WTC11 (cell line): ENCODE data around the gene NFIA. TPM values are rescaled to one million over a fixed set of nuclear protein-coding genes. Genes with fewer than 3 reads are reported as not detected.

Source experiments
- ATAC-seq: fragments of 200-7000 bp; cut with Tn5 transposase; 2 replicates; pipeline ENCODE4 v1.10.0; 2021; ENCODE audit warnings: mild to moderate bottlenecking, moderate library complexity
- CTCF ChIA-PET: fragments of 300-600 bp; sonication (Branson Sonifier 250); formaldehyde crosslinking; loops from one replicate; lab custom pipeline; 2021; ENCODE audit warnings: antibody characterized with exemption; lab: Charles Lee
- POLR2A ChIA-PET: fragments of 350-600 bp; sonication (Branson Sonifier 250); formaldehyde crosslinking; loops from one replicate; lab custom pipeline; 2021; ENCODE audit warnings: antibody characterized with exemption; lab: Charles Lee
- DNase-seq: peaks from one replicate; pipeline ENCODE4 v3.0.0; 2021; ENCODE audit warnings: low spot score
- H3K27ac Mint-ChIP-seq: 2 replicates; pipeline ENCODE4 v1.8.0; 2021; ENCODE audit warnings: mixed read lengths
- H3K27me3 Mint-ChIP-seq: 2 replicates; pipeline ENCODE4 v1.8.0; 2021; ENCODE audit warnings: low read depth, mild to moderate bottlenecking, moderate library complexity, mixed read lengths
- H3K36me3 Mint-ChIP-seq: 2 replicates; pipeline ENCODE4 v1.8.0; 2021; ENCODE audit warnings: mixed read lengths
- H3K4me1 Mint-ChIP-seq: 2 replicates; pipeline ENCODE4 v1.8.0; 2022; ENCODE audit warnings: mixed read lengths
- H3K4me3 Mint-ChIP-seq: 2 replicates; pipeline ENCODE4 v1.8.0; 2021; ENCODE audit warnings: mild to moderate bottlenecking, moderate library complexity, mixed read lengths
- H3K9me3 Mint-ChIP-seq: 2 replicates; pipeline ENCODE4 v1.8.0; 2021; ENCODE audit warnings: mixed read lengths
- AFF4 ChIP-seq: sonication (generic); formaldehyde crosslinking; IDR thresholded peaks from 2 replicates; pipeline ENCODE4 v1.8.1; 2023; ENCODE audit warnings: mild to moderate bottlenecking, missing genetic modification reagents, borderline replicate concordance
- ATF6 ChIP-seq: sonication (generic); formaldehyde crosslinking; IDR thresholded peaks from 2 replicates; pipeline ENCODE4 v1.8.1; 2023; ENCODE audit warnings: mild to moderate bottlenecking, missing genetic modification reagents
- E2F1 ChIP-seq: sonication (generic); formaldehyde crosslinking; IDR thresholded peaks from 2 replicates; pipeline ENCODE4 v1.8.0; 2022; ENCODE audit warnings: mild to moderate bottlenecking, missing genetic modification reagents
- FOXP1 ChIP-seq: sonication (generic); formaldehyde crosslinking; IDR thresholded peaks from 2 replicates; pipeline ENCODE4 v1.8.0; 2022; ENCODE audit warnings: missing genetic modification reagents, mild to moderate bottlenecking, moderate library complexity, borderline replicate concordance
- IRF1 ChIP-seq: sonication (generic); formaldehyde crosslinking; IDR thresholded peaks from 2 replicates; pipeline ENCODE4 v1.8.0; 2023; ENCODE audit warnings: missing genetic modification reagents
- IRF2 ChIP-seq: sonication (generic); formaldehyde crosslinking; IDR thresholded peaks from 2 replicates; pipeline ENCODE4 v1.8.0; 2022; ENCODE audit warnings: low read depth, missing genetic modification reagents, borderline replicate concordance
- JAZF1 ChIP-seq: fragments of 250-450 bp; sonication (Bioruptor Pico); IDR thresholded peaks from 2 replicates; pipeline ENCODE4 v1.9.0; 2021; ENCODE audit warnings: moderate library complexity, mild to moderate bottlenecking, inconsistent platforms
- JUN ChIP-seq: sonication (generic); formaldehyde crosslinking; IDR thresholded peaks from 2 replicates; pipeline ENCODE4 v1.8.0; 2023; ENCODE audit warnings: mild to moderate bottlenecking, missing genetic modification reagents
- MAX ChIP-seq: sonication (generic); formaldehyde crosslinking; IDR thresholded peaks from 2 replicates; pipeline ENCODE4 v1.8.0; 2022; ENCODE audit warnings: mild to moderate bottlenecking, missing genetic modification reagents
- NR1H2 ChIP-seq: sonication (generic); formaldehyde crosslinking; IDR thresholded peaks from 2 replicates; pipeline ENCODE4 v1.9.0; 2021; ENCODE audit warnings: mild to moderate bottlenecking, moderate library complexity, missing genetic modification reagents
- SOX15 ChIP-seq: fragments of 250-450 bp; sonication (Bioruptor Pico); IDR thresholded peaks from 2 replicates; pipeline ENCODE4 v1.9.0; 2021; ENCODE audit warnings: mild to moderate bottlenecking
- TCF7 ChIP-seq: sonication (generic); formaldehyde crosslinking; IDR thresholded peaks from 2 replicates; pipeline ENCODE4 v1.8.0; 2022; ENCODE audit warnings: mild to moderate bottlenecking, low read depth, missing genetic modification reagents, moderate library complexity
- ZNF281 ChIP-seq: sonication (generic); formaldehyde crosslinking; IDR thresholded peaks from 2 replicates; pipeline ENCODE4 v1.8.0; 2023; ENCODE audit warnings: mild to moderate bottlenecking, missing genetic modification reagents
- total RNA-seq: library from RNA; stranded (reverse); gene quantifications from 3 replicates; pipeline ENCODE4 v1.2.3, GENCODE V29; 2021

NFIA gene
- total RNA-seq, 1 experiment from 2014 or later = 16.7 TPM

GRCh38 chr1:61260171-61260570 lies 177.8 kb downstream of the NFIA start (continued):
- TF ChIP-seq MAX (CRISPR knock-in tag) (no peak), FOXP1 (CRISPR knock-in tag) (no peak), TCF7 (CRISPR knock-in tag) (no peak)

- peaks cover 23% of the 10 kb centered on the region for H3K4me1 Mint-ChIP-seq
- no peak overlapping the region for H3K27ac Mint-ChIP-seq
- DNase-seq = no peak
- no peaks in the 10 kb centered on the region for H3K27me3 Mint-ChIP-seq
- ChIA-PET CTCF (no interaction called here), POLR2A (no interaction called here)
- TF ChIP-seq JAZF1 (CRISPR knock-in tag) = no peak
- TF ChIP-seq E2F1 = no peak
- no peak for TF ChIP-seq ATF6
- TF ChIP-seq IRF1 (CRISPR knock-in tag) = no peak
- no peak for TF ChIP-seq JUN
- TF ChIP-seq FOXP1 (CRISPR knock-in tag) = no peak
- TF ChIP-seq SOX15 (CRISPR knock-in tag) = no peak
- TF ChIP-seq IRF2 (CRISPR knock-in tag) = no peak
- TF ChIP-seq NR1H2 (CRISPR knock-in tag) = no peak
- TF ChIP-seq ZNF281 = no peak
- TF ChIP-seq AFF4 (CRISPR knock-in tag) = no peak
- no peaks in the 10 kb centered on the region for H3K36me3 Mint-ChIP-seq
- ATAC-seq = no peak
- no peak overlapping the region for H3K4me3 Mint-ChIP-seq
- H3K9me3 Mint-ChIP-seq = no peaks in the 10 kb centered on the region
These were observed 179.2 kb downstream of the NFIA start for GRCh38 chr1:61261595-61261994.
